NCI-H2029 (cell line): ENCODE data around the gene HNRNPLL.
"Not testable (repeated sequence)": the region's sequence is repeated elsewhere in the genome, so short reads cannot be mapped to it uniquely, and the experiment has no call there.

ENCODE experiments used
- DNase-seq: peaks from one replicate; lab custom pipeline; 2025; lab: John Stamatoyannopoulos, UW

Gene HNRNPLL

GRCh38 chr2:38619458-38620164 lies 16.9 kb upstream of the HNRNPLL start:
- no peak for DNase-seq

- no peak for DNase-seq
These were observed 14.6 kb upstream of the HNRNPLL start for GRCh38 chr2:38617301-38617700.

GRCh38 chr2:38615237-38615636 lies 12.5 kb upstream of the HNRNPLL start:
- DNase-seq, result no peak

GRCh38 chr2:38613849-38614213 lies 11.1 kb upstream of the HNRNPLL start:
- DNase-seq, result no peak

GRCh38 chr2:38613126-38613848 lies 10.6 kb upstream of the HNRNPLL start:
- no peak for DNase-seq

GRCh38 chr2:38610851-38611801 lies 8.4 kb upstream of the HNRNPLL start:
- no peak for DNase-seq

GRCh38 chr2:38609246-38609645 lies 6.5 kb upstream of the HNRNPLL start:
- DNase-seq, result not testable (repeated sequence)

GRCh38 chr2:38608755-38609154 lies 6.0 kb upstream of the HNRNPLL start:
- DNase-seq, result no peak

- no peak for DNase-seq
These were observed 2.6 kb upstream of the HNRNPLL start for GRCh38 chr2:38605298-38605830.

GRCh38 chr2:38603402-38604290 lies 918 bp upstream of the HNRNPLL start:
- peak; percentile 44 for DNase-seq

GRCh38 chr2:38602136-38602731 lies 494 bp downstream of the HNRNPLL start:
- no peak for DNase-seq

- DNase-seq, result no peak
These were observed 1.1 kb downstream of the HNRNPLL start for GRCh38 chr2:38601463-38602135.

GRCh38 chr2:38600921-38601455 lies 1.7 kb downstream of the HNRNPLL start:
- no peak for DNase-seq

- DNase-seq, result no peak
These were observed 2.4 kb downstream of the HNRNPLL start for GRCh38 chr2:38600242-38600891.

GRCh38 chr2:38599706-38600105 lies 3.0 kb downstream of the HNRNPLL start:
- no peak for DNase-seq

- no peak for DNase-seq
These were observed 3.8 kb downstream of the HNRNPLL start for GRCh38 chr2:38598991-38599295.

- no peak for DNase-seq
These were observed 4.3 kb downstream of the HNRNPLL start for GRCh38 chr2:38598200-38598990.

GRCh38 chr2:38597115-38597514 lies 5.6 kb downstream of the HNRNPLL start:
- no peak for DNase-seq

- DNase-seq, result no peak
These were observed 6.5 kb downstream of the HNRNPLL start for GRCh38 chr2:38596229-38596628.
